Limb (tissue), 2 donors: Measurements from ENCODE around the gene MCM5.
"Not testable (repeated sequence)": the region's sequence is repeated elsewhere in the genome, so short reads cannot be mapped to it uniquely, and the experiment has no call there.

Experiments
- DNase-seq, 2 donors: peaks; one replicate each; pipeline ENCODE4 v3.0.0-alpha.2; 2016; ENCODE audit errors: extremely low spot score in 2 of 2

The MCM5 gene

DNA sequence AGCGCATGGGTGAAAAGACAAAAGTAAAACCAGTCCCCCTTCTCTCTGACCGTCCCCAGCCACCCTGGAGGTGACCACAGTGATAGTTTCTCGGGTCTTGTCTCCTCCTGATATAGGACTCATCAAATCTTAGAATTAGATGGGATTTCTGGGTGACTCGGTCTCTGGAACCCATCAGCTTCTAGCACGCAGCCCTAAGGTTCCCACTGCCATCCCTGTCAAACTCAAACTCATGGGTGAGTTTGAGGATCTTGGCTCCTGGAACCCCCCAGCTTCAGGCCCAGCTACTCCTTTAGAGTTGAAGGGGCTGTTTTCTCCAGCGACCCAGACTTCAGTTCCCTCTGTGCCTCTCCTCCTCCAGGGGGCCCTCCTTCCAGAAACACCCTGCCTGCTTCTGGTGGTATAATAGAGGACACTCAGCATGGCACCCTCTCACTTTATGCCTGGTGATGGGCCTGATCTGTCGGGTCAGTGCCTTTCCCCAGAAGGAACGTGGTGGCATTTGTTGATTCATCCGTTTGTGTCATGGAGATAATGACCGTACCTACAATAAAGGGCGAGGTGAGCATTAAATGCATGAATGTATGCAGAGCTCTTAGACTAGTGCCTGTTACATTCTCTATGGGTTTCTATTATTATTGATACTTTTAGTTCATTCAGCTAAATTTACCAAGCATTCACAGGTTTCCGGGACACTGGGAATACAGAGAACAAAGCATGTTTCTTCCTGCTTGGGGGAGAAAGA is 31.7 kb downstream of the MCM5 start:
- DNase-seq, result no peak

DNA sequence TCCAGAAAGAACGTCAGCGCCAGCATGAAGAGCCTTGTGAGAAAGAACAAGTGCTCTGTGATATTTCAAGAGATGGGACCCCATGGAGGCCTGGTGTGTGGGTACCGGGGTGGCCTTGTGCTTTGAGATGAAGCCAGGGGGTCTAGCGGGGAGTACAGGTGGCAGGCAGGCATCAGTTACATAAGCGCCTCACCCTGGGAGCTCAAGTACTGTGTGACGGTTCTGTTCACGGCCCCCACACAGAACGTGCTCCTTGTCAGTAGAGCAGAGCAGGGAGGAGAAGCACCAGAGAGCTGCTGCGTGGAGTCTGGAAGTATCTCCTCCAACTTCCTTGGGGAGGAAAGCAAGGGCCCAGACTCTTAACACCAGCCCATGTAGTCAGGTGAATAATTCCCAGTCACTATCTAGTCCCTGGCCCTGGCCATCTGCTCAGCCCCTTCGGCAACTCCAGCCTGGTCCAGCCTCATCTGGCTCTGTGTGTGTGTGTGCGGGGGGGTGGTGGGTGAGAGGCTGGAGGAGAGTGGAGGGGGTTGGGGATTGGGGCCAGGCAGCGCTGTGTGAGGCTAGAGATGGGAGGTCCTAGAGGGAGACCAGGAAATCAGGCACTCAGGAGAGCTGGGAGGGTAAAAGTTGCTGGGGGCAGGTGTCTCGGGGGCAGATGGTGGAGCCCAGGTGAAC is 32.4 kb downstream of the MCM5 start:
- no peak for DNase-seq

DNA sequence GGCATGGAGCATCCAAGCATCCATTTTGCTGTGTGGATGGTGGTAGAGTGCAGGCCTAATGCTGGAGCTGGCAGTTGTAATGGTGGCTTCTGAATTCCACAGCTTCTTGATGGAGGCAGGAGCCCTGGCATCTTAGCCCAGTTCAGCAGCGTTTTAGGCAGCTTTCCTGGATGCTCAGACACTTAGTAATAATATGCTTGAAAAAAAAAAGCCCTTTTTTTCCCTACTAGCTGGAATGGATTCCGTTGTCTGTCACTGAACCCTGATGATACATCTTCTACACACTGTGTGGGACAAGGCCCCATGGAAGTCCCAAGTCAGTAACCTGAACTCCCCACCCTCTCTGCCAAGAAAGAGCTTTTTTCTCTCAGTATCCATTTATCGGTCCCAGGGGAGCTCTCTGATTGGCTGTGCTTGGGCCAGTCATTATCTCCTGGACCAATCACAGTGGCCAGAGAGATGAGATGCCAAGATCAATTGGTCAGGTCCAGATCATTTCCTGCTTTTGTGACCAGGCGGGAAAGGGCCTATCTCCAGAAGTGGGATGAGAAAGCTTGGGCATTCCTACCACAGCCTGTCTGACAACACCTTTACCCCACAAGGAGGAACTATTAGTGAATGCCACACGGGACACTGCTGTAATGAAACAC is 34.2 kb downstream of the MCM5 start:
- DNase-seq, result no peak

DNA sequence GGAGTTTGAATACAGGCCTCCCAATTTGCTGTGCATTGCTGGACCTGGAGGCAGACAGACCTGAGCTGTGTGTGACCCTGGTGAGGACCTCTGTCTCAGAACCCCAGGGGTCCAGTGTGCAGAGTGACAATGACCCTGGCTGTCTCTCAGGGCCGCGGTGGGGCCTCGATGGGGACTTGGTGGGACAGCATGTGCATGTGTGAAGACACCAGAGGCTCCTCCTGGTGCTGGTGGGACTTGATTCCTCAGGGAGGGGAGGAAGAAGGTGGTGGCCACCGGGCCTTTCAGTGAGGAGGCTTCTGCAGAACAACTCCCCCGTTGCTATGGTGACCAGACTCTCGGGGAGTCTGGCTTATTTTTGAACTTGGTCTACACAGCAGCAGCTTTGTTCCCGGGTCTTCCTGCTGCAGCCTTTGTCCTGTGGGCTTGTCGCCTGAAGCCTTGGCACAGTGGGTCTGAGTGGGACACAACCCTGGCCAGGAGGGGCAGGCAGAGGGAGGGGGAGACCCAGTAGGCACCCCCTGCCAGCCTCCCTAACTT is 35.3 kb downstream of the MCM5 start:
- DNase-seq, result no peak

DNA sequence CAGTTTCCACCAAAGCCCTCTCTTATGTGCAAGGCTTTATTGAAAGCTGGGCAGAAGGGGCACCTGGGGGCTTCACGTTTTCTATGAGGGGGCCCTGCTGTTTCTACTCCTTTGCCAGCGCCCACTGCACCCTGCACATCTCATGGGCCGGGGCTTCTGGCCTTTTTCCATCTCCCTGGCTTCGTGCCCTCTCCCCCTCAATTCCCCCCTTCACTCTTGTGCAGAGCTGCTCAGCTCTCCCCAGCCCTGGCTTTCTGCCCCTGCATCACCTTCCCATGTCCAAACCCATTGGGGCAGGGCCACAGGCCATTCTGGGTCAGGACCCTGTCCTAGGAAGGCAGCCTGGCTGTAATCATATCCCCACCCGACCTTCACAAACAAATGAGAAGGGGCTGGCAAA is 36.5 kb downstream of the MCM5 start:
- DNase-seq, result no peak

DNA sequence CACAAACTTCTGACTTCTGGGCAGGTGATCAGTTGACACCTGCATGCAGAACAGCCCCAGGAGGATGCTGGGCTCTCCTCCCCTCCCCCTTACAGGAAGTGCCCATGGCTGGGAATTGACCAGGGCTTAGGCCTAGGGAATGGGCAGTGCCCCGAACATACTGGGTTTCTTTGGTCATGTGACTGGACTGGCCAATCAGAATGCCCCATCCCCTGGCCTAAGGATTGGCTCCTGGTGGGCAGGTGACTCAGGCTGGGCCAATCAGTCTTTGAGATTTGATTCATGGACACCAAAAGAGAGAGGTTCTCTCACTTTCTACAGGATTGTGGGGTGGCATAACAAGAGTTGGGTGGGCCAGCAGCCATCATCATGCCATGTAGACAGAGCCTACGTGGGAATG is 37.1 kb downstream of the MCM5 start:
- no peak for DNase-seq

DNA sequence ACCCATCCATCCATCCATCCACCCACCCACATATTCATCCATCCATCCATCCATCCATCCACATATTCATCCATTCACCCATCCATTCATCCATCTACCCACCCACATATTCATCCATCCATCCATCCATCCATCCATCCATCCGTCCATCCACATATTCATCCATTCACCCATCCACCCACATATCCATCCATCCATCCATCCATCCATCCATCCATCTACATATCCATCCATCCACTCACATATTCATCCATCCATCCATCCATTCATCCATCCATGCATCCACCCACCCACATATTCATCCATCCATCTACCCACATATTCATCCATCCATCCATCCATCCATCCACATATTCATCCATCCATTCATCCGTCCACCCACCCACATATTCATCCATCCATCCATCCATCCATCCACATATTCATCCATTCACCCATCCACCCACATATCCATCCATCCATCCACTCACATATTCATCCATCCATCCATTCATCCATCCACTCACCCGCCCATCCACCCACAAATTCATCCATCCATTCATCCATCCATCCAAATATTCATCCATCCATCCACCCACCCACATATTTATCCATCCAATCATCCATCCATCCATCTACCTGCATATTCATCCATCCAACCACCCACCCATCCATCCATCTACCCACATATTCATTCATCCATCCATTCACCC is 38.9 kb downstream of the MCM5 start:
- not testable (repeated sequence) for DNase-seq

DNA sequence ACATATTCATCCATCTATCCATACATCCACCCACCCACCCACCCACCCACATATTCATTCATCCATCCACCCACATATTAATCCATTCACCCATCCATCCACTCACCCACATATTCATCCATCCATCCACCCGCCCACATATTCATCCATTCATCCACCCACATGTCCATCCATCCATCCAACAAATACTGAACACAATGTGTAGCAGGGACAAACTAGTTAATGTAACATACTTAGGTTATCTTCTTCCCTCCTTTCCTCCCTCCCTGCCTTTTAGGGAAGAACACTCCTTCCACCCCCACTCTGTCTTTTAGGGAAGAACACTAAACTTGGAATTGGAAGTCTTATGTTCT is 39.4 kb downstream of the MCM5 start:
- DNase-seq, result no peak

DNA sequence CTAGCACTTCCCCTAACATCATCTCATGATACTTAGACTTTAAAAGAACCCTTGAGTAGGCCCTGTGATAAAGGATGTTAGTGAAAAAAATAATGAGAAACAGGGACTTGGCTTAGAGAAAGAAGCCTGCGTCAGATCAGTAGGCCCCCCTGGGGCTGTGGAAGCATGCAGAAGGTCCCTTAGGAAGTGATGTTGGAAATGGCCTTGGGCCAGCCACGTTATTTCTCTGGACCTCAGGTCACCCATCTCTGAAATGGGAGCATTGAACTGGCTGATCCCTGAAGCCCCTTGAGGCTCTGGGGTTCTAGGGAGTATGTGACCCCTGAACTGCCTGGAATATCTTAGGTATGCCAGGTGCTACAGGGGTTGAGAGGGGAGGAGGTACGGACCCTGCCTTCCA is 40.2 kb downstream of the MCM5 start:
- DNase-seq, result no peak

DNA sequence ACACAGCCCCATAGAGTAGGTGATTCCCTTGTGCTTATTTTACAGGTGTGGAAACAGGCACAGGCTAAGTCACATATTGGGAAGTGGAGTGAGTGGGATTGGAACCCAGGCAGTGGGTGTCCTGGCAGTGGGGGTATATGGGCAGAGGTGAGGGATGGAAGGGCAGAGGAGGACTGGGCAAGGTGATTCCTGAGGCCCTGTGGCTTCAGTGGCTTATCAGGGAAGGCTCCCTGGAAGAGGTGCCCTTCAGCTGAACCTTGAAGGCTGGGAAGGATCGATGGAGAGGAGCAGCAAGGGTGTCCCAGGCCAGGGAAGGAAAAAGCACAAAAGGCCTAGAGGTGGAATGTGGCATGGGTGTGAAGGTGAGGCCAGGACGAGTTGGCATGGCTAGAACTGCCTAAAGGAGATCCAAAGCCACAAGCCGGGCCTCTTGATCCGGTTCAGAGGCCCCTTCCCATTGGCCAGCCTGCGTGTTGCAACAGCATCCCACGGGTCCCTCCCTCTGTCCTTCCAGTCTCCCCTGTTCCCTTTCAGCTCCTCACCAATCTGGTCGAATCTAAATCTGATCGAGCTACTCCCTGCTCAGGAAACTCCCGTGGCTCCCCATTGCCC is 41.7 kb downstream of the MCM5 start:
- no peak for DNase-seq

DNA sequence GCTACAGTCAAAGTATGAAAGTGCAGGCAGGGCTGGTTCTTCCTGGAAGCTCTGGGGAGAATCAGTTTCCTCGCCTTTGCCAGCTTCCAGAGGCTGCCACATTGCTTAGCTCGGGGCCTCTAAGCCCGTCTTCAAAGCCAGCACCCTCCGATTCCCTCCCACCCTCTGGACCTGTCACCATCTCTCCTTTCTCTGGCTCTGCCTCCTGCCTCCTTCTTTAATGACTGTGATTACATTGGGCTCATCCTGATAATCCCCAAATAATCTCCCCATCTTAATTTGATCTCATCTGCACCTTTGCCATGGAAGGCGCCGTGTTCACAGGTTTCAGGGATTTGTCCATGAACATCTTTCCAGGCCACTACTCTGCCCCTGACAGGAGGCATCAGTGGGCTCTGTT is 42.5 kb downstream of the MCM5 start:
- DNase-seq, result no peak

DNA sequence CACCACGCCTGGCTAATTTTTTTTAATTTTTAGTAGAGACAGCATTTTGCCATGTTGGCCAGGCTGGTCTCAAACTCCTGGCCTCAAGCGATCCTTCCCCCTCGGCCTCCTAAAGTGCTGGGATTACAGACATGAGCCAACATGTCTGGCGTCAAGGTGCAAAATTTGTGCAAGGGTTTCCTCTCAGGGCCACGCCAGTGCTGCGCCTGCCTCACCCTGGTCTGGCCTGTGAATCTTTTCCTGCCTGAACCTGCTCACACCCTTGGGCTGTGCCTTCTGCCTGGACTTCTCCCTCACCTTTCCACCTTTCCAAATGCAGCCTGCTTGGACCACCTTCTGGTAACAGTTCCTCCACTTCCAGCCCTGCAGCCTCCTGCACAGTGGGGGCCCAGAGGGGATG is 43.4 kb downstream of the MCM5 start:
- no peak for DNase-seq

DNA sequence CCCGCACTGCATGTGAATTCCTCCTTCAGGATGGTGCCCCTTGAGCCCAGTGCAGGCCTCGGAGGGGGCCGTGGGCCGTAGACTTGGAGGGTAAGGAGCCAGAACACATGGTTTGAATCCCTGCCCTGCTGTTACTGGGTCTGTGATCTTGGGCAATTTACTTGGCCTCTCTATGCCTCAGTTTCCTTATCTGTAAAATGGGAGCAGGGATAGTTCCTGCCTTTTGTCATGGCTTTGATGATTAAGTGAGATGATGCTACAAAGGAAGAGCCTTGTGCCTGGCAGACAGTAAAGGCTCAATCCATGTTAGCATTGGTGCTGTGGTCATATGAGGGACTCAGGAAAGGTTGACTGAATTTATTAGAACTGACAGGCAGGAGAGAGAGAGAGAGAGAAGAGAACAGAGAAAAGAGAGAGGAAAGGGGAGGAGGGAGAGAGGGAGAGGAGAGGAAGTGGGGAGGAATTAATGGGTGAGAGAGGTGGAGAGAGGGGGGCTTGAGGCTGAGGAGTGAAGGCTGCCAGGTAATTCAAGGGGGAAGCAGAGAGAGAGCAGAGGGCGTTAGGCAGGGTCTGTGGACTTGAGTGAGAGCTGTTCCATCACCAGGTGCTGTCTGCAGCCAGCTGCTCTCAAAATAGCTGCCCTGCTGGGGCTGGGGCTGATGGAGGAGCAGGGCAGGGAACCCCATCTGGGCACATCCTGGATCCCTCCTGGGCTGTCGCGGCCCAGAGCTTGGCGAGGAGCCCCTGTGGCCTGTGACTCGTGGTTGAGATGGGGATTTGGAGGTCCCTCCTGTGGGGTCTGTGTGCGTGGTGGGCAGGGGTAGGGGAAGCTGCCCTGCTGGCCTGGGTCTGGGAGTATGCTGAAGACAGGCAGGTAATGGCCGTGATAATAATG is 44.1 kb downstream of the MCM5 start:
- no peak for DNase-seq

DNA sequence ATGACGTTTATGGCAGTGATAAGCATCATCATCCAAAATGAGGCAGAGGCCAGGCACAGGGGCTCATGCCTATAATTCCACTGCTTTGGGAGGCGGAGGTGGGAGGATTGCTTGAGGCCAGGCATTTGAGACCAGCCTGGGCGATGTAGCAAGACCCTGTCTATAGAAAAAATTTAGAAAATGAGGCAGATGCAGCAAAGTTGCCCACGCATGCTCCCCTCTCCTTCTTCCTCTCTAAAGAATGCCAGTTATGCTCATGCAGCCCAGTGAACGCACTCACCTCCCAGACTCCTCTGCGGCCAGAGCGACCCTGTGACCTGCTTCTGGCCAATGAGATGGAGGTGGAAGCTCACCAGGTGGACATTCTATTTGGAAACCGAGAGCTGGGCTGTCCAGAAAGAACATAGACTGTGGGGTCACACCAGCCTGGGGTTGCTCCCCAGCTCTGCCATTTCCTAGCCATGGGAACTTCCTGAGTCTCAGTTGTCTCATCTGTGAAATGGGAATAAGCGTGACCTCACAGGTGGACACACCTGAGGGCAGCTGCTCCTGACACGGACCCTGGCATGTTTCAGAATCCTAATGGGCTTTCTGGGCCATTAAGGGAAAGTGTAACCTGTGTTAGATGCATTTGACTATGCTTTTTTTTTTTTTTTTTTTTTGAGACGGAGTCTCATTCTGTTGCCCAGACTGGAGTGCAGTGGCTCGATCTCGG is 44.9 kb downstream of the MCM5 start:
- no peak for DNase-seq

DNA sequence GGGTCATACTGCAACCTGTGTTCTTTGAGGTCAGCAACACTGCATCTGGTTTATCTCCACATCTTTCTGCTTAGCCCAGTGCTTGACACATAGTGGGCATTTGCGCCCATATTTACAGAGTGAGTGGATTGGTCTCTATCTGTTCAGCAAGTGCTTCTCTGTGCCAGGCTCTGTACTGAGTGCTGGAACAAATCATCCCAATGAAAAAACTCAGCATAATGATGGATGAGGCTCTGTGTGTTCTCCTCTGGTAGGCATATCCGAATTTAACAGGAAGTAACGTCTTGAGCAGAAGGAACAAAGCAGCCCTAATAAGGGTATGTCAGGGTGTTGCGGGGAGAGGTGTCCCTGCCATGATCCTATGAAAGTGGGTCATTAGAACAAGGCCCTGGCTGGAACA is 46.0 kb downstream of the MCM5 start:
- DNase-seq, result no peak

DNA sequence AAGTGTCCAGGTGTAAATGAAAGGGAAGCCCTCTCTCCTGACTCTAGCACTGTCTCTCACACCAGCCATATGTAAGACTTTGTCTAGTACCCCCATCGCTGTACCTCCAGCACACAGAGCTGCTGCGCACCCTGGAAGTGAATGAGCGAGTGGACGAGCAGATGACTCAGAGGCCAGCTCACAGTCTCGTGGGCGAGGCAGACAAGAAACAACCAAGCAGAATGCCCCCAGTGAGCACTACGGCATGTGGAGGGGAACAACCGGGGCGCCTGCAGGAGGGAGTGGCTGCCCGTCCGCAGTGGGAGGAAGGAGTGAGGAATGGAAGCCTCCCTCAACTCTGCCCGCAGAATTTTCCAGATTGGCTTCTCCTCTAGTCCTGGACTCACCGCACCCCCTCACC is 46.4 kb downstream of the MCM5 start:
- DNase-seq, result no peak

DNA sequence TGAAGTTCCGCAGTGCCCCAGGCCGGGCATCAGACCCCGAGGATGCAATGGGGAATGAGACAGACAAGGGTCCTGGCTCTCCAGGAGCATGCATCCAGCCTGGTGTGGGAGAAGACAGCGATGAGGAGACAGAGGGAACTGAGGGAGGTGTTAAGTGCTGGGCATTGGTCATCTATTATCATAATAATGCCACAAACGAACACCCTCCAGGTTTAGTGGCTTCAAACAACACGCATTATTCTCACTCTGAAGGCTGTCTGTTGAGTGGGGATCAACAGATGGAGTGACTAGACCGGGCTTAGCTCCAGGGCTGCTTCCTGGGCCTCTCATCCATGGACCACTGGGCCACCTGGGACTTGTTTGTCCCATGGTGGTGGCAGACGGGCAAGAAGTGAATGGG is 48.6 kb downstream of the MCM5 start:
- no peak for DNase-seq

DNA sequence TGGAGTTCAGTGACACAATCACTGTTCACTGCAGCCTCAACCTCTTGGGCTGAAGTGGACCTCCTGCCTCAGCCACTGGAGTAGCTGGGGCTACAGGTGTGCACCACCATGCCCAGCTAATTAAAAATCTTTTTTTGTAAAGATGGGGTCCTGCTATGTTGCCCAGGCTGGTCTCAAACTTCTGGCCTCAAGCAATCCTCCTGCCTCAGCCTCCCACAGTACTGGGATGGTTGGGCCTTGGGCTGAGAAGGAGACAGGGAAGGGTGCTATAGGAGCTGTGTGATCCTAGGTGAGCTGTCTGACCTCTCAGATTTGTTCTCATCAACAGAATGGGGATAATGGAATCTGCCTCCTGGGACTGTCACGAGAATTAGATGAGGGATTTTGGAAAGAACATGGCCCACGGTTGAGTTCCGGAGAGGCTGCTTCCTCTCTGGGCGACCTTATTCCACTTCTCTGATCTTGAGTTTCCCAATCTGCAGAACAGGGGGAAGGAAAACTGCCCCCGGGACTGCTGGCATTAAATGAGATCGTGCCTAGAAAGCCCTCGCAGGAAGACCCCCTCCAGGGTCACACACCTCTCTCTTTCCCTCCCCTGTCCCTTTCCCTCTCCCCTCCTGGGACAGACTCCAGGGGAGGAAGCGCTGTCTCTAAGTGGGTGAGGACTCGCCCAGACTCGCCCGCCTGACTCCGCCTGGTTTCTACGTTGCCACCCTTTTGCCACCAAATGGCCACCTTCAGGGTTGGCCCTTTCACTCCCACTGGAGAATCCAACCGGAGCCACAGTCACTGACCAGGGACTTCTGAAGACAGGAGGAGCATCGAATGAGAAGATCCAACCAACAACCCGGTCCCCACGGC is 50.1 kb downstream of the MCM5 start:
- no peak for DNase-seq
